Prostate gland (tissue), 2 donors: ENCODE data around the gene ZNF740. TPM values are rescaled to one million over a fixed set of nuclear protein-coding genes. Genes with fewer than 3 reads are reported as not detected.

Experiments
- DNase-seq: peaks from one replicate; pipeline ENCODE4 v3.0.0-alpha.2; 2019; ENCODE audit warnings: low spot score
- H3K27ac ChIP-seq, 2 donors: fragments of 200-600 bp; sonication (generic); 2 replicates each; pipeline ENCODE4 v1.5.1; 2017 to 2019
- H3K27me3 ChIP-seq: fragments of 200-600 bp; sonication (generic); replicated peaks from 2 replicates; pipeline ENCODE4 v1.5.1; 2019; ENCODE audit not compliant: insufficient read depth
- H3K36me3 ChIP-seq, 2 donors: fragments of 200-600 bp; sonication (generic); 1 replicate in 1 of 2; 2 replicates in 1 of 2; pipeline versions ENCODE4 v1.5.1 to v1.8.1; 2017 to 2019
- H3K4me1 ChIP-seq: fragments of 200-600 bp; sonication (generic); replicated peaks from 2 replicates; pipeline ENCODE4 v1.5.1; 2019
- H3K4me3 ChIP-seq, 2 donors: fragments of 200-600 bp; sonication (generic); 2 replicates each; pipeline ENCODE4 v1.5.1; 2017 to 2019
- H3K9me3 ChIP-seq: fragments of 200-600 bp; sonication (generic); 2 replicates; pipeline ENCODE4 v1.5.1; 2017
- CTCF ChIP-seq, 4 experiments: fragments of 200-600 bp in 2 of 4; fragments of 450-650 bp in 2 of 4; sonication (generic) in 2 of 4; IDR thresholded peaks; 1 replicate in 3 of 4; 2 replicates in 1 of 4; pipeline ENCODE4 v1.5.1; 2016 to 2019; ENCODE audit warnings: antibody characterized with exemption in 4 of 4, mild to moderate bottlenecking in 2 of 4, moderate library complexity in 2 of 4
- POLR2A ChIP-seq: fragments of 450-650 bp; IDR thresholded peaks from one replicate; pipeline ENCODE4 v1.6.1; 2016; ENCODE audit warnings: antibody characterized with exemption, mild to moderate bottlenecking
- POLR2AphosphoS5 ChIP-seq: sonication (generic); formaldehyde crosslinking; IDR thresholded peaks from one replicate; pipeline ENCODE4 v1.6.1; 2017; ENCODE audit warnings: antibody characterized with exemption
- WGBS: methylation state at CpG from one replicate; pipeline ENCODE4 v1.1.5; 2018; 5-methylcytosine and 5-hydroxymethylcytosine counted together
- intact Hi-C: fragments of 100-400 bp; cut with DNase I; formaldehyde crosslinking; loops from one replicate; pipeline ENCODE4 v1.14.2; 2022
- total RNA-seq, 2 donors: library from RNA; depleted of rRNA; stranded (reverse); fragments of >200 nt; gene quantifications; one replicate each; pipeline ENCODE4 v1.1.0, GENCODE V29; 2016

The ZNF740 gene
- total RNA-seq, 2 donors from 2014 or later: 17.0 to 19.1 TPM

- DNase-seq: no peak
- intact Hi-C loops: loop anchor here (2.0 kb wide), 1 partner anchor 39 kb away; no protein-coding TSS in a partner anchor
- Histone ChIP-seq H3K36me3 (peaks cover 6 to 14% of the 10 kb centered on the region in 2 donors), H3K4me1 (peaks cover 7% of the 10 kb centered on the region), H3K4me3 (no peak overlapping the region), H3K27me3 (no peaks in the 10 kb centered on the region), H3K27ac (no peak overlapping the region), H3K9me3 (no peaks in the 10 kb centered on the region)
- TF ChIP-seq POLR2A: no peak
- peak in 1 of 4 experiments; percentile 14 for TF ChIP-seq CTCF (IDR thresholded peaks at IDR 0.05)
- no peak for TF ChIP-seq POLR2AphosphoS5
- WGBS: 84% methylated on average over 13 of the region's 13 CpGs
Observed at GRCh38 chr12:53211476-53212381, 31.2 kb downstream of the ZNF740 start.

GRCh38 chr12:53212931-53213330, 32.4 kb downstream of the ZNF740 start:
- TF ChIP-seq POLR2AphosphoS5: no peak
- TF ChIP-seq POLR2A: no peak
- TF ChIP-seq CTCF (IDR thresholded peaks at IDR 0.05): no peak
- Histone ChIP-seq H3K4me1 (peaks cover 12% of the 10 kb centered on the region), H3K36me3 (peaks cover 6 to 14% of the 10 kb centered on the region in 2 donors), H3K4me3 (no peak overlapping the region), H3K9me3 (no peaks in the 10 kb centered on the region), H3K27ac (no peak overlapping the region), H3K27me3 (no peaks in the 10 kb centered on the region)
- WGBS: 64% methylated on average over 12 of the region's 12 CpGs
- intact Hi-C loops: loop anchor here (2.0 kb wide), 1 partner anchor 38 kb away; no protein-coding TSS in a partner anchor
- no peak for DNase-seq

GRCh38 chr12:53213348-53213747, 32.8 kb downstream of the ZNF740 start:
- Histone ChIP-seq H3K27ac (no peak overlapping the region), H3K4me1 (peaks cover 16% of the 10 kb centered on the region), H3K9me3 (no peaks in the 10 kb centered on the region), H3K27me3 (no peaks in the 10 kb centered on the region), H3K36me3 (peaks cover 6 to 14% of the 10 kb centered on the region in 2 donors), H3K4me3 (no peak overlapping the region)
- peak; percentile 78 for DNase-seq
- 22% methylated on average over 8 of the region's 14 CpGs for WGBS
- TF ChIP-seq POLR2A (no peak), CTCF (IDR thresholded peaks at IDR 0.05) (peak; percentile 83 to 98 (median 96)), POLR2AphosphoS5 (peak; percentile 59)
- intact Hi-C loops: loop anchor here (2.0 kb wide), 1 partner anchor 37 kb away; no protein-coding TSS in a partner anchor

- WGBS: 75% methylated on average over 5 of the region's 5 CpGs
- H3K36me3 ChIP-seq: peaks cover 6 to 14% of the 10 kb centered on the region in 2 donors
- intact Hi-C loops: loop anchor here (2.0 kb wide), 1 partner anchor 73 kb away; no protein-coding TSS in a partner anchor
- no peak for TF ChIP-seq CTCF (IDR thresholded peaks at IDR 0.05)
- TF ChIP-seq POLR2A: no peak
- TF ChIP-seq POLR2AphosphoS5: no peak
- H3K9me3 ChIP-seq: no peaks in the 10 kb centered on the region
- H3K4me3 ChIP-seq: no peak overlapping the region
- no peaks in the 10 kb centered on the region for H3K27me3 ChIP-seq
- peaks cover 17% of the 10 kb centered on the region for H3K4me1 ChIP-seq
- DNase-seq: no peak
- H3K27ac ChIP-seq: no peak overlapping the region
Observed at GRCh38 chr12:53214221-53214620, 33.7 kb downstream of the ZNF740 start.
